Measurements from ENCODE around the gene FAM114A1.

- TF ChIP-seq CTCF (IDR thresholded peaks at IDR 0.05): no peak
- TF ChIP-seq POLR2A (IDR thresholded peaks at IDR 0.05): no peak
These were observed 49.9 kb downstream of the FAM114A1 start for GRCh38 chr4:38917481-38918025.

All from ovary (tissue), 3 donors.